ENCODE measurements around the gene PCED1A.
"Not testable (repeated sequence)": the region's sequence is repeated elsewhere in the genome, so short reads cannot be mapped to it uniquely, and the experiment has no call there.

PCED1A gene

DNA sequence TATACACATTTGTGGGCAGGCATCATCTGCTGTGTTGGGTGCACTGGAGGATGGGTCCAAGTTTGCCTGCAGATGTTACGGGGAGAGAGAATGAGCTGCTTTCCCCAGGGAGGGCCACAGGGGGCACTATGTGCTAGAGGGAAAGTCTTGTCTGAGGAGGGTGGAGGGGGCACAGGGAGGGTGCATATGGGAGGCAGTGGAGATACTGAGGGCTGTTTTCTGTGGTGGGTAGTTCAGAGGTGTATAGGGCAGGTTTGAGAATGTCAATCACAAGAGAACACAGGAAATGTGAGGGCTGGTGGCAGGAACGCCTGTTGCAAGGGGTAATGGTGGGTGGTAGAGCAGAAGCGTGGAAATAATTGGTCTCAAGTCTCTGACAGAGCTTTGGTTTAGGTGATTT lies 25.2 kb upstream of the PCED1A start:
- DNase-seq = no peak

GRCh38 chr20:2865101-2865500 lies 24.6 kb upstream of the PCED1A start:
- DNase-seq = no peak

- DNase-seq = no peak
These were observed 24.2 kb upstream of the PCED1A start for GRCh38 chr20:2864626-2865025.

GRCh38 chr20:2859330-2860121 lies 19.1 kb upstream of the PCED1A start:
- DNase-seq = no peak

DNA sequence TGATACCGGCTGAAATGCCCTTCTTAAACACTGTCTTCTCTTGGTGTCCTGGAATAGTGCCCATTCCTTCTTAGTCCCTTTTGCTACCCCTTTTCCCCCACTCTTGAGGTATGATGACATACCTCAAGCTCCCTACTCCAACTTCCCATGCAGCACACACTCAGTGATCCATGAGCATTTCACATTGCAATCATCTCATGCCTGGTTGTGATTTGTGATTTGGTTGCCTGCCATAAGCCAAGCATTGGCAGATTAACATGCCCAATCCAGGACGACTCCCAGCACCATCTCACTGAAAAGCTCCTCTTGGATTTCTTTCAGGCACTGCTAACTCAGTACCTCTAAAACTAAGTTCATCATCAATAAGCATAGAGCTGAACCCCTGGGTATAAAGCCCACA lies 18.1 kb upstream of the PCED1A start:
- DNase-seq = no peak

GRCh38 chr20:2851086-2851485 lies 10.6 kb upstream of the PCED1A start:
- no peak for DNase-seq

- DNase-seq = no peak
These were observed 9.1 kb upstream of the PCED1A start for GRCh38 chr20:2849529-2849928.

DNA sequence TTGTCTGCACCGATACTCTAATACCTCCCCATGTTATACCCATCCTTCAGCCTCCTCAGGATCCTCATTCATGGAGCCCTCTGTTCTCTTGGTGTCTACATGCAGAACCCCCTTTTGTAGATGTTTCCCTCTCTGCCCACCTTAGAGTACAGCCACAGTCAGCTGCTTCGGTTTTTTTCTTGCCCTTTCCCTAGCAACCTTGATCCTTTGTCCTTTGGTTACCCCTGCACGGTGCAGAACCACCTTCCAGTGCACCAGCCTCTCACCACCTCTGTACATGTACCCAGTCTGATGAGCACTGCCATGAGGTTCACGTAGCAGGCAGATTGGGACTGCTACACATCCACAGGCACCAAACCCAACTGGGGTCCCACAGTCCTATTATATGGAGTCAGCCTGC lies 7.3 kb upstream of the PCED1A start:
- no peak for DNase-seq

DNA sequence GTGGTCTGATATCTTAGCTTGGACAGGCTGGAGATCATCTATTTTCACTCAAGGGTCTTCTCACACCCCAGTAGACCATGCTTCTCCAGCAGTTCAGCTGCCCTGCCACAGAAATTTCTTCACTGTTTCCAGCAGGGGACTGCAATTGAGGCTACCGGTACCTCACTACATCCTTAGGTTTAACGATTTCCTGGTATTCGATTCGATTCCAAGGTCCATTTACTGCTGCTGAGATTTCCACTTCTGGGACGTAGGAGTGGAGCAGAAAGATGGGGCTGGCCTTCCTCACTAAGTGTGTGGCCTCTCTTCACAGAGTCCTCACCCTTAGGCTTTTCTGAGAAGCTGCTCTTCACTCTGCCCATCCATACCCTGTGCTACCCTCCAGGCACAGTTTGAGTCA lies 6.2 kb upstream of the PCED1A start:
- DNase-seq = no peak

DNA sequence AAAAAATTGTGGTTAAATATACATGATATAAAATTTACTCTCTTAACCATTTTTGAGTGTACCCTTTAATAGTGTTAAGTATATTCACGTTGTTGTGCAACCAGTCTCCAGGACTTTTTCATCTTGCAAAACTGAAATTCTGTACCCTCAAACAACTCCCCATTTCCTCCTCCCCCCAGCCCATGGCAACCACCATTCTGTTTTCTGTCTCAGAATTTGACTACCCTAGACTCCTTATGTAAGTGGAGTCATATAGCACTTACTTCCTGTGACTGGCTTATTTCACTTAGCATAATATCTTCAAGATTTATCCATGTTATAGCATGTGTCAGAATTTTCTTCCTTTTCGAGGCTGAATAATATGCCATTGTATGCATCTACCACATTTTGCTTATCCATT lies 5.2 kb upstream of the PCED1A start:
- no peak for DNase-seq

DNA sequence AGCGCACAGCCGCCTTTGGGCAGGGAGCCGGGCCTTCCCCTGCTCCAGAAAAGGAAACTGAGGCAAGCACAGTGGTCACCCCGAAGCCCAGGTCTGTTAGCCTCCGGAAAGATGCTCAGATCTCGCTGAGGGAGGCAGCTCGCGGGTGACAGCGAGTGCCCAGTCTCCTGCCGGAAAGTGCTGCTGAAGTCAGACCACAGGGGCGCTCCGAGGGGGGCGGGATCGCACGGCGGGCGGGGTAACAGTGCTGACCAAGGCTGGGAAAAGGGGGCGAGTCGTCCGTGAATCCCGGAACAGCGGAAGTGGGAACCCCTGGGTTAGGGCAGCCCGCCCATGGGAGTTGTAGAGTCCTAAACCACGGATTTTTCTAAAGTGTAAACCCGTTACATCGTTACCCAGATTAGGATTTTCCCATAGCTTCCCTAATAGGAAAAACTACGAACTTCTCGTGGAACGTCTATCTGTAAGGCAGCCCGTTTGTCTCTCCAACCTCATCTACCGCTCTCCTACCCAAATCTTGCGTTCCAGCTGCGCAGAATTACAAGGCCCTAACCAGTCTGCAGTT lies 594 bp upstream of the PCED1A start:
- DNase-seq = peak; percentile 56

- peak; percentile 4 for DNase-seq
These were observed 720 bp downstream of the PCED1A start for GRCh38 chr20:2839732-2840137.

DNA sequence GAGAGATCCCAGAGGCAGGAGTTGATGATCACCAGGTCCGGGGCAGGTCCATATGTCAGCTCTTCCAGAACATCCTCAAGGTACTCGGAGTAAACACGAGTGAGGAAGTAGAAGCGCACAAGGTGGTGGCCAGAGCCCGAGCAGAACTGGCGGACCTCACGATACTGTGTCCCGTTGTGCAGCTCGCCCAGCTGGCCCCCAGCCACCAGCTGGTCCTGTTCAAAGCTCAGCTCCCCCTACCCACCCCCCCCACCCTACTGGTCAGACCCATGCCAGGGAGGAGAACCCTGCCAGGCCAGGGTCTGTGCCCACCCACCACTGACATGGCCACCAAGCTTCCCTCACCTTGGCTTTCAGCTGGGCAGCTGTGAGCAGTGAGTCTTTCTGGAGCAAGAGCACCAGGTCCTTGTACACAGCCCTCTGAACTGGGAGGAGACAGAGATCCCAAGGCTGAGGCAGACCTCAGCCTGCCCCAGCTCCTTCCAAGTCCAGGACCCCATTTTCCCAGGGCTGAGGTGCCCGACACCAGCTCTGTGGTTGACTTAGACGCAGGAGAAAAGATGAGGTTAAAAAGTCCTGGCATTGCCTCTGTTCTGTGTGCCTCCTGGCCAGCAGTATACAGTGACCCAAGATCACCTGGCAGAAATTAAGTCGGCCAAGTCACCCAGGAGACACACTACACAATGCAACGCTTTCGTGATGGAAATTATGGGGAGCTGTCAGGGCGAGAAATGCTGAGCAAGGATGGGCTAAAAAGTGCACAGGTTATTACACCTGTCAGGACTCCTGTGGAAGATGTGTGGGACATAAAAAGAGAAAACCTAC lies 1.4 kb downstream of the PCED1A start:
- no peak for DNase-seq

DNA sequence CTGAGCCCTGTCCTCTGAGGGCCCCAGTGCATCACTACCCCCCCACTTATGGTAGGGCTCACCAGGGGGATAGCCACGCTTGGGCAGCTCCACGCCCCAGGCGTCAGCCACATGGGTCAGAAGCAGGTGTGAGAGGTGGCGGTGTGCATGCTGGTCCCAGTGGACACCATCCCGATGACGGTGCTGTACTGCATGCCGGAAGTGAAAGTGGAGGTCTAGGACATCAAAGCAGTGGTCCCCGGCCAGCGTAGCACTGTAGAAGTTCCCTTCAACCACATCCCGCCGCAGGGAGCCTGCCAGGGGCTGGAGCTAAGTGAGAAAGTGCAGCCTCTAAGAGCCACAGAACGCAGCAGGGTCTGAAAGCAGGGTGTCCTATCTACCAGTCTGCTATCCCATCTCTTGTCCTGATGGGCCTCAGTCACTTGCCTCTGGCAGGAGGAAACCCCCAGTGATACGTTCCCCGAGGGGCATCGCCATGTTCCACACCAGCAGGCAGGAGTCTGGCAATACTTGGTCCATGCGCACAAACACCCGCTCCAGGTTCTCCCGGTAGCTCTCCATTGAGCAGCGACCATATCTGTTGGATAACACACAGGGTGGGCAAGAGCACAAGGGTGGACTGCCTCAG lies 2.2 kb downstream of the PCED1A start:
- DNase-seq = no peak

- DNase-seq = no peak
These were observed 3.1 kb downstream of the PCED1A start for GRCh38 chr20:2837221-2837960.

- no peak for DNase-seq
These were observed 4.4 kb downstream of the PCED1A start for GRCh38 chr20:2836035-2836434.

DNA sequence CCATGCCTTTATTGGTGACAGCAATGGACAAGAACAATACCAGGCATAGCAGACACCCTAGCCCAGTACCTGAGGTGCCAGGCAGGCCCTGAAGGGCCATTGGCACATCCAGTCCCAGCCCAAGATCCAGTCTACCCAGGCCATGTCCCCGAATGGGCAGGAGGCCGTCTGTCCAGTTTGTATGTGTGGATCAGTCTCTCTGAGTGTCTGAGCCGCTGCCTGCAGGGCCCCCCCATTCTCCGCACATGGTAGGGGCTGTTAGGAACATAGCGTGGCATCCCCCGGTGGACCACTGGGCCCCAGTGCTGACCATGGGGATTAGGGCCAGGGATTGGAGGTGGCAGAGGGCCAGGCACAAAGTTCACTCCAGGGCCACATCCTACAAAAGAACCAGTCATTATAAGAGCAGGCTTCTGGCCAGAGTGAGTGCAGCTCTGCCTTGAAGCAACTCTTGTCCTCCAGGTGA lies 5.1 kb downstream of the PCED1A start:
- no peak for DNase-seq

DNA sequence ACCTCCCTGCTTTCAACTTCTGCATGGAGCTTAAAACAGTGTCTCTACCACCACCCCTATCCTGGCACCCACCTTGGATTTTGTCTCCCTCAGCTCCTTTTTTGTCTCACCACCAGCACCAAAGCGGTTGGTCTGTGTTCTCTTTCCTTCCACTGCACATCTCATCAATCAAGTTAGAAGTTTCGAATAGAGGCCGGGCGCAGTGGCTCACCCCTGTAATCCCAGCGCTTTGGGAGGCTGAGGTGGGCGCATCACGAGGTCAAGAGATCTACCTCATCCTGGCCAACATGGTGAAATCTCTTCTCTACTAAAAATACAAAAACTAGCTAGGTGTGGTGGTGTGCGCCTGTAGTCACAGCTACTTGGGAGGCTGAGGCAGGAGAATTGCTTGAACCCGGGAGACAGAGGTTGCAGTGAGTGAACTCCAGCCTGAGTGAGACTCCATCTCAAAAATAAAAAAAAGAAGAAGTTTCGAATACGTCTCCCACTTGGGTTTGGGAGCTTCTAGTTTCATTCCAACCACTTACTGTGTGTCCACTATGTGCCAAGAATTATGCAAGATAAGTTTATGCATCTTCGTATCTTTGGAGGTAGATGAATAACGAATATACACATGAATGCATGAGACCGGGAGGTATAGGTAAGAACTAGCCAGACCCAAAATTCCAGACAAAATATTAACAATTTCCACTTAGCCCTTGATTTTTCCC lies 5.9 kb downstream of the PCED1A start:
- DNase-seq = no peak

DNA sequence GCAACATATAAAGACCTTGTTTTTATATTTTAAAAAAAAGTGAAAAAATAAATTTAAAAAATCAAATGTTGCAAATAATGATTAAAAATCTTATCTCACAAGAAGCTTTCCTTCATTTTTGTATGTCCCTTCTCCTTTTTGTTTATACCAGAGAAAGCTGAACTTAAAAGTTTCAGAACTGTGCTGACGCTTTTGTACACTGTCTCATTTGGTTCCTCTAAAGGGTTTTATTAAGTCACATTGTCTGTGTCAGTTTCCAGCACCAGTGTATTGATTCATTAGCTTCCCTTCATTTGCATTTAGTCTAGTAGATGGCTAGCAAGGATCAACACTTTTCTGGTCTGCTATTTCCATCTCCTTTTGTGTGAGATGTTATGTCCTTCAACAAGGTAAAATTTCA lies 6.7 kb downstream of the PCED1A start:
- no peak for DNase-seq

- DNase-seq = not testable (repeated sequence)
These were observed 9.2 kb downstream of the PCED1A start for GRCh38 chr20:2831206-2831605.

DNA sequence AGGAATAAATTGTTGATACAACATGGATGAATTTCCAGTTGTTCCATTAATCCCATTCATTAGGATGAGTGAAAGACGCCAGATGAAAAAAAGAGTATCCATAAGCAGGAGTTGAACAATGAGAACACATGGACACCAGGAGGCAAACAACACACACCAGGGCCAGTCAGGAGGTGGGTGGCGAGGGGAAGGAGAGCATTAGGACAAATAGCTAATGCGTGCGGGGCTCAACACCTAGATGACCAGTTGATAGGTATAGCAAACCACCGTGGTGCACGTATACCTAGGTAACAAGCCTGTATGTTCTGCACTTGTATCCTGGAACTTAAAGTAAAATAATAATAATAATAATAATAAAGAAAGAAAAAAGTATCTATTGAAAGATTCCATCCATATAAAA lies 11.1 kb downstream of the PCED1A start:
- DNase-seq = no peak

DNA sequence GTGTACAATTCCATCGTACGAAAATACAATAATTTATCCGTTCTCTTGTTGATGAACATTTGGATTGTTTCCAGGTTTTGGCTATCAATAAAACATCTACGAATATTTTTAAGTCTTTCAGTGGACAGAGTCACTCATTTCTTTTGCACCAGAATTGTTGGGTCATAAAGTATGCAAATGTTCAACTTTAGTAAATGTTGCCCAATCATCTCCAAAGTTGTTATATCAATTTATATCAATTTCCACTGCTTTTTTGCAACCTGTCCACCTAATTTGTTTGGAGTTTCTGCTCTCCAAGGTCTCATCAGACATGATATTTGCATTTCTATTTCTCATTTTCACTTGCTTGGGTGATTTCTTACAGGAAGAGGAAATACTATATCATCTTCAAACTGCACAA lies 13.8 kb downstream of the PCED1A start:
- DNase-seq = no peak
